ENCODE measurements around the gene ARPC5L.

The ARPC5L gene

DNA sequence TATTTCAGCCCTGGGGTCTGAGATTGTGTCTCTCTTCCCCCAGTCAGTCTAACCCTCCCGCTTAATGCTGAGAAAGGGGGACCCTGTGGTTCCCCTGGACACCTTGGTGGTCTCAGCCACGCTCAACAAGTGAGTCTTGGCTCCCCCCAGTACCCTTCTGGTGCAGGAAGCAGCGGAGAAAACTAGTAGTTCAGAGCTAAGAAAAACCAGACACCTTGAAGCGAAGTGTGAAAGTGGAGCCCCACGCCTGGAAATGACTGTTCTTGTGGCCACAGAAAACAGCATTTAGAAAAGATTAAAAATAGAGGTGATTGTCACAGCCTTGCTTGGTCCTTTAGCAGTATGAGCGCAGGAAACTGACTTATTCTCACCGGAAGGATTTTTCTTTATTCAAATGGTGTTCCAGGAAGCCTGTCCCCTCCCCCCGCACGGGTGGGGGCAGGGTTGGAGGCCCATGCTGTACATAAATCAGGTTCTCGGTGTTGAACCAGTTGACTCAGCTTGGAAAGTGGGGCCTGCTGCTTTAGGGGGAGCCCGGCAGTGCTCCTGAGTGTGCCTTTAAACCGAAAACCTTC lies 8.1 kb downstream of the ARPC5L start:
- peak overlapping the region; percentile 93 for H3K9ac ChIP-seq (ENCODE audit: low read depth, low read length)
- peaks cover 71% of the 10 kb centered on the region for H3K79me2 ChIP-seq (ENCODE audit: insufficient read depth, low read length)
- peaks cover 37% of the 10 kb centered on the region for H3K4me1 ChIP-seq (ENCODE audit: insufficient read depth, low read length)
- peak overlapping the region; percentile 77; the same call in 1 of the 2 replicates for H2AFZ ChIP-seq (ENCODE audit: low read depth, low read length)
- H3K27ac ChIP-seq (ENCODE audit: low read length), result peak overlapping the region; percentile 93
- ATAC-seq (ENCODE audit: insufficient read depth, low read depth) (peak; percentile 41), DNase-seq (peak; percentile 78)
- TF ChIP-seq, protein P1, sequence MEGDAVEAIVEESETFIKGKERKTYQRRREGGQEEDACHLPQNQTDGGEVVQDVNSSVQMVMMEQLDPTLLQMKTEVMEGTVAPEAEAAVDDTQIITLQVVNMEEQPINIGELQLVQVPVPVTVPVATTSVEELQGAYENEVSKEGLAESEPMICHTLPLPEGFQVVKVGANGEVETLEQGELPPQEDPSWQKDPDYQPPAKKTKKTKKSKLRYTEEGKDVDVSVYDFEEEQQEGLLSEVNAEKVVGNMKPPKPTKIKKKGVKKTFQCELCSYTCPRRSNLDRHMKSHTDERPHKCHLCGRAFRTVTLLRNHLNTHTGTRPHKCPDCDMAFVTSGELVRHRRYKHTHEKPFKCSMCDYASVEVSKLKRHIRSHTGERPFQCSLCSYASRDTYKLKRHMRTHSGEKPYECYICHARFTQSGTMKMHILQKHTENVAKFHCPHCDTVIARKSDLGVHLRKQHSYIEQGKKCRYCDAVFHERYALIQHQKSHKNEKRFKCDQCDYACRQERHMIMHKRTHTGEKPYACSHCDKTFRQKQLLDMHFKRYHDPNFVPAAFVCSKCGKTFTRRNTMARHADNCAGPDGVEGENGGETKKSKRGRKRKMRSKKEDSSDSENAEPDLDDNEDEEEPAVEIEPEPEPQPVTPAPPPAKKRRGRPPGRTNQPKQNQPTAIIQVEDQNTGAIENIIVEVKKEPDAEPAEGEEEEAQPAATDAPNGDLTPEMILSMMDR (IDR thresholded peaks at IDR 0.05; ENCODE audit: borderline replicate concordance, extremely low read depth, low read length, poor library complexity, severe bottlenecking), result no peak
- no peak for TF ChIP-seq EZH2 (IDR thresholded peaks at IDR 0.05; ENCODE audit: borderline replicate concordance, low read depth, low read length, severe bottlenecking)
- H3K4me3 ChIP-seq (ENCODE audit: low read depth in 1 of 2, low read length in 2 of 2), result peak overlapping the region; percentile 74 to 92
- no peaks in the 10 kb centered on the region for H3K27me3 ChIP-seq (ENCODE audit: insufficient read depth, low read length, poor library complexity)
- H3K4me2 ChIP-seq (ENCODE audit: insufficient read depth, low read length), result peak overlapping the region; percentile 72
- H4K20me1 ChIP-seq (ENCODE audit: insufficient read depth, low read length), result peaks cover 53% of the 10 kb centered on the region
- no peaks in the 10 kb centered on the region for H3K9me3 ChIP-seq (ENCODE audit: insufficient read depth, low read length, severe bottlenecking)
- H3K36me3 ChIP-seq (ENCODE audit: insufficient read depth, low read length), result peaks cover 52% of the 10 kb centered on the region

DNA sequence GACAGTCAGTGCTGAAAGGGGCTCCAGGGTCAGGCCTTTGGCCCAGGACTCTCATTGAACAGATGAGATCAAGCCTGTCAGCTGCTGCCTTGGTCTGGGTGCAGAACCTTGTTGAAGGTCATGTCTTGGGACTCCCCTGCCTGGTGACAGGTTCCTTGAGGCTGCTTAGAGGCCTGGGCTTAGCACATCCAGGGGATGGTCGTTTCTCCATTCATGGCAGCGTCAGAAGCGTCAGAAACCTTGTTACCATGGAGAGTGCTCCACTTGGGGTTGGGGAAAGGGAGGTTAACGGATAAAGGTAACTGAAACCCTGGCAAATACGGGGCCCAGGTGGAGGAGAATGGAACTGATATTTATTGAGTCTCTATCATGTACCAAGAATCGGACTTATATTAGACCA lies 8.8 kb downstream of the ARPC5L start:
- H3K4me3 ChIP-seq (ENCODE audit: low read depth in 1 of 2, low read length in 2 of 2), result peak overlapping the region; percentile 74 to 92; a peak in 3 of 4 replicates
- peaks cover 60% of the 10 kb centered on the region for H4K20me1 ChIP-seq (ENCODE audit: insufficient read depth, low read length)
- ATAC-seq (ENCODE audit: insufficient read depth, low read depth) (no peak), DNase-seq (no peak)
- H3K27ac ChIP-seq (ENCODE audit: low read length), result peak overlapping the region; percentile 93
- H3K4me1 ChIP-seq (ENCODE audit: insufficient read depth, low read length), result peaks cover 37% of the 10 kb centered on the region
- TF ChIP-seq, protein P1 (IDR thresholded peaks at IDR 0.05; ENCODE audit: borderline replicate concordance, extremely low read depth, low read length, poor library complexity, severe bottlenecking), result no peak
- no peak for TF ChIP-seq EZH2 (IDR thresholded peaks at IDR 0.05; ENCODE audit: borderline replicate concordance, low read depth, low read length, severe bottlenecking)
- peaks cover 59% of the 10 kb centered on the region for H3K36me3 ChIP-seq (ENCODE audit: insufficient read depth, low read length)
- H3K4me2 ChIP-seq (ENCODE audit: insufficient read depth, low read length), result peak overlapping the region; percentile 72
- peaks cover 77% of the 10 kb centered on the region for H3K79me2 ChIP-seq (ENCODE audit: insufficient read depth, low read length)
- H3K9ac ChIP-seq (ENCODE audit: low read depth, low read length), result peak overlapping the region; percentile 93
- no peak overlapping the region for H2AFZ ChIP-seq (ENCODE audit: low read depth, low read length)
- H3K9me3 ChIP-seq (ENCODE audit: insufficient read depth, low read length, severe bottlenecking), result no peaks in the 10 kb centered on the region
- H3K27me3 ChIP-seq (ENCODE audit: insufficient read depth, low read length, poor library complexity), result no peaks in the 10 kb centered on the region

DNA sequence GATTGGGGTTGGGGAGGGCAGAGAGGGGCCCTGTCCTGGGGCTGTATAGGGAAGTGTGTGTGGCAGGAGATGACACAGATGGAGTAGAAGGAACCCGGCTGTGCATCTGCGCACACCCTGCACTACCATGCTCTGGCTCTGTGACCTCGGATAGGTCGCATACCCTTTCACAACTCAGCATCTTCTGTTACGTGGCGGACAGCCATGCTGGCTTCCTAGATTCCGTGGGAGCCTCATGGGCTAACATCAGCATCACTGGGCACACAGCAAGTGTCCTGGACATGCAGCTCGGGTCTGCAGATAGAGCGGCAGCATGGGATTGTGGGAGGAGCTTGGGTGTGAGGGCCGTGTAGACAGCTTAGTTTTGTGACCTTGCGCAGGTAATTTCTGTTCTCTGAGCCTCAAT lies 9.2 kb downstream of the ARPC5L start:
- no peak for ATAC-seq (ENCODE audit: insufficient read depth, low read depth)
- H3K9ac ChIP-seq (ENCODE audit: low read depth, low read length), result peak overlapping the region; percentile 93
- H3K4me3 ChIP-seq (ENCODE audit: low read depth in 1 of 2, low read length in 2 of 2), result peak overlapping the region in 1 of 2 experiments; percentile 92; a peak in 2 of 4 replicates
- H3K27me3 ChIP-seq (ENCODE audit: insufficient read depth, low read length, poor library complexity), result no peaks in the 10 kb centered on the region
- peaks cover 37% of the 10 kb centered on the region for H3K4me1 ChIP-seq (ENCODE audit: insufficient read depth, low read length)
- H4K20me1 ChIP-seq (ENCODE audit: insufficient read depth, low read length), result peaks cover 62% of the 10 kb centered on the region
- peak overlapping the region; percentile 72 for H3K4me2 ChIP-seq (ENCODE audit: insufficient read depth, low read length)
- TF ChIP-seq EZH2 (IDR thresholded peaks at IDR 0.05; ENCODE audit: borderline replicate concordance, low read depth, low read length, severe bottlenecking), result no peak
- TF ChIP-seq, protein P1 (IDR thresholded peaks at IDR 0.05; ENCODE audit: borderline replicate concordance, extremely low read depth, low read length, poor library complexity, severe bottlenecking), result no peak
- H3K27ac ChIP-seq (ENCODE audit: low read length), result peak overlapping the region; percentile 93; the same call in 1 of the 2 replicates
- H3K79me2 ChIP-seq (ENCODE audit: insufficient read depth, low read length), result peaks cover 80% of the 10 kb centered on the region
- DNase-seq, result no peak
- H2AFZ ChIP-seq (ENCODE audit: low read depth, low read length), result no peak overlapping the region
- H3K9me3 ChIP-seq (ENCODE audit: insufficient read depth, low read length, severe bottlenecking), result no peaks in the 10 kb centered on the region
- H3K36me3 ChIP-seq (ENCODE audit: insufficient read depth, low read length), result peaks cover 63% of the 10 kb centered on the region

Data from DND-41 (cell line).